ENCODE data around the gene PTPRO. TPM values are rescaled to one million over a fixed set of nuclear protein-coding genes. Genes with fewer than 3 reads are reported as not detected.

PTPRO gene
- total and polyA plus RNA-seq, 5 donors from 2014 or later, result 0.88 to 2.9 (median 1.6) TPM

DNA sequence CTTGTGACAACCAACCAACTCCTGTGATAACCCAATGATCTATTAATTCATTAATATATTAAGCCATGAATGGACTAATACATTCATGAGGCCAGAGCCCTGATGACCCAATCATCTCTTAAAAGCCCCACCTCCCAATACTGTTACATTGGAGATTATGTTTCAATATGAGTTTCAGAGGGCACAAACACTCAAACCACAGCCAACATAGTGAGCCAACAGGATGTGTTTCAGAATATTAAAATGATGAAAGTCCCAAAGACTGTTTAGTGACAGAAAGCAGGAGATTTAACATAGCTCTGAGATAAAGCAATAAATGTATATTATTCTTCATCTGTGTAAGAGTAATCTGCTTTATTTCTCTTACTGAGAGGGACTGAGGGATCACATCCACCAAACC is 71.7 kb downstream of the PTPRO start:
- Mint-ChIP-seq H3K36me3 (no peaks in the 10 kb centered on the region), H3K4me1 (no peaks in the 10 kb centered on the region), H3K4me3 (no peak overlapping the region), H3K9me3 (peaks cover 0 to 2% (median 0%) of the 10 kb centered on the region in 7 donors), H3K27me3 (peaks cover 4% of the 10 kb centered on the region), H3K27ac (no peak overlapping the region)
- H3K36me3 ChIP-seq (ENCODE audit: control insufficient read depth, insufficient read depth, low read length), result no peaks in the 10 kb centered on the region
- no peaks in the 10 kb centered on the region for H3K9me3 ChIP-seq (ENCODE audit: control insufficient read depth in 2 of 2, low read length in 2 of 2)
- no peak for ATAC-seq (ENCODE audit: low read depth in 2 of 2)
- no peak for DNase-seq
- no peak overlapping the region for H3K27ac ChIP-seq (ENCODE audit: insufficient read depth, low read length, poor library complexity, severe bottlenecking)
- H3K4me1 ChIP-seq (ENCODE audit: control insufficient read depth, insufficient read depth, low read length, poor library complexity, severe bottlenecking), result no peaks in the 10 kb centered on the region
- no peak overlapping the region for H3K4me3 ChIP-seq (ENCODE audit: low read depth, low read length)
- H3K27me3 ChIP-seq (ENCODE audit: control insufficient read depth, insufficient read depth, low read length), result no peaks in the 10 kb centered on the region

DNA sequence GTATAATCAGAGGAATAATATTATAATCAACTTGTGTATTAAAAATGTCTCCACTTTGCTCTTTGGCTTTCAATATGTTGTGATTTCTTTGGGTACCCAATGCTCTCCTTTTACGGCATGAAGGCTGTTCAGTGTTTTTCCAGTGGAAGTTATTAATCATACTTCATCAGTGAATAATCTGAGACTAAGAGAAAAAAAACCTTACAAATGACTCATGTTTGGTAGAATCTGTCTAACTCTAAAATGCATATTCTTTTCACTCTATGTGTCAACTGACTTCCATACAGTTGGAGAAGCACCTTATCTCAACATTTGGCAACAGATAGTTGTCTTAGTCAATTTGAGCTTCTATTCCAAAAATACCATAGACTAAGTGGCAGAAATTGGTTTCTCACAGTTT is 82.2 kb downstream of the PTPRO start:
- Mint-ChIP-seq H3K27me3 (no peaks in the 10 kb centered on the region), H3K4me1 (no peaks in the 10 kb centered on the region), H3K9me3 (peaks cover 0 to 3% (median 0%) of the 10 kb centered on the region in 7 donors), H3K27ac (no peak overlapping the region), H3K4me3 (no peak overlapping the region), H3K36me3 (no peaks in the 10 kb centered on the region)
- H3K27me3 ChIP-seq (ENCODE audit: control insufficient read depth, insufficient read depth, low read length), result peaks cover 2% of the 10 kb centered on the region
- H3K4me3 ChIP-seq (ENCODE audit: low read depth, low read length), result no peak overlapping the region
- no peak for DNase-seq
- no peaks in the 10 kb centered on the region for H3K4me1 ChIP-seq (ENCODE audit: control insufficient read depth, insufficient read depth, low read length, poor library complexity, severe bottlenecking)
- H3K36me3 ChIP-seq (ENCODE audit: control insufficient read depth, insufficient read depth, low read length), result no peaks in the 10 kb centered on the region
- no peak for ATAC-seq (ENCODE audit: low read depth in 2 of 2)
- no peaks in the 10 kb centered on the region for H3K9me3 ChIP-seq (ENCODE audit: control insufficient read depth in 2 of 2, low read length in 2 of 2)
- H3K27ac ChIP-seq (ENCODE audit: insufficient read depth, low read length, poor library complexity, severe bottlenecking), result no peak overlapping the region

DNA sequence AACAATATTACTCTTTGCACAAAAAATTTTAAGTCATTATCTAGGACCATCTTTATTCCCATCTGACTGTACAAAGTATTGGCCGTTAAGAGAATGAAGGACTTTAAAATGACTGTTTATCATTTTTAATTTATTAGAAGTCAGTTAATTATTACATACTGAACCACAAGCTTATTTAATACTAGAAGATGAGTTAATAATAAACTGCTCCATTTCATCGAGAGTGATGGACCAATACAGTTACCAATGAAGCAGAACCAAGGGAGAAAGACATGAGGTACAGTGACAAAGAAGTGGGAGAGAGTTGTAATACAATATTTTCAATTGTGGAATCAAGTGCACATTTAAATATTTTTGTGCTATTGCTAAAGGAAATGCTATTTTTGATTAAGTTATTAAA is 83.3 kb downstream of the PTPRO start:
- DNase-seq, result no peak
- H3K27me3 ChIP-seq (ENCODE audit: control insufficient read depth, insufficient read depth, low read length), result peaks cover 2% of the 10 kb centered on the region
- ATAC-seq (ENCODE audit: low read depth in 2 of 2), result no peak
- H3K4me3 ChIP-seq (ENCODE audit: low read depth, low read length), result no peak overlapping the region
- H3K9me3 Mint-ChIP-seq, result no peaks in the 10 kb centered on the region
- no peaks in the 10 kb centered on the region for H3K36me3 Mint-ChIP-seq
- no peak overlapping the region for H3K4me3 Mint-ChIP-seq
- no peaks in the 10 kb centered on the region for H3K4me1 ChIP-seq (ENCODE audit: control insufficient read depth, insufficient read depth, low read length, poor library complexity, severe bottlenecking)
- no peaks in the 10 kb centered on the region for H3K27me3 Mint-ChIP-seq
- H3K36me3 ChIP-seq (ENCODE audit: control insufficient read depth, insufficient read depth, low read length), result no peaks in the 10 kb centered on the region
- H3K27ac Mint-ChIP-seq, result no peak overlapping the region
- no peaks in the 10 kb centered on the region for H3K4me1 Mint-ChIP-seq
- no peaks in the 10 kb centered on the region for H3K9me3 ChIP-seq (ENCODE audit: control insufficient read depth in 2 of 2, low read length in 2 of 2)
- H3K27ac ChIP-seq (ENCODE audit: insufficient read depth, low read length, poor library complexity, severe bottlenecking), result no peak overlapping the region

DNA sequence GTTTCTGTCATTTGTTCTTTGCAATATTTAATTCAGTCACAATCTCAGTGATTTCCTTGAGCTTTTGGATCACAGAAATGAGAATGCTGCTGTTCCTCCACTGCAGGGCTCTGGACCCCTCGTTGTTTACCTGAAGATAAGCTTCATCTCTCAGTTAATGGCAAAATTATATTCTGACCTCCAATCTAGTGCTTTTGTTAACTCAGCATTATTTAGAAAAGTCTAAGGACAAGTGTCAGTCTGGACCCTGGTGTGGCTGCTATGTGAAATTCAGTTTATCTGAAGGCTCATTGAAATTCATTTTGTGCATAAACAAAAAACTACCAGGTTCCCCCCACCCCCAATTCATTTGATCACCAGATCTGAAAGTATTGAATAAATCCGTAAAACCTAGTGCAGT is 84.7 kb downstream of the PTPRO start:
- H3K4me1 Mint-ChIP-seq, result no peaks in the 10 kb centered on the region
- Histone ChIP-seq H3K27me3 (ENCODE audit: control insufficient read depth, insufficient read depth, low read length) (peaks cover 2% of the 10 kb centered on the region), H3K4me1 (ENCODE audit: control insufficient read depth, insufficient read depth, low read length, poor library complexity, severe bottlenecking) (no peaks in the 10 kb centered on the region), H3K27ac (ENCODE audit: insufficient read depth, low read length, poor library complexity, severe bottlenecking) (no peak overlapping the region), H3K9me3 (ENCODE audit: control insufficient read depth in 2 of 2, low read length in 2 of 2) (no peaks in the 10 kb centered on the region), H3K36me3 (ENCODE audit: control insufficient read depth, insufficient read depth, low read length) (no peaks in the 10 kb centered on the region), H3K4me3 (ENCODE audit: low read depth, low read length) (no peak overlapping the region)
- H3K36me3 Mint-ChIP-seq, result no peaks in the 10 kb centered on the region
- H3K27ac Mint-ChIP-seq, result no peak overlapping the region
- H3K9me3 Mint-ChIP-seq, result no peaks in the 10 kb centered on the region
- no peaks in the 10 kb centered on the region for H3K27me3 Mint-ChIP-seq
- DNase-seq (no peak), ATAC-seq (ENCODE audit: low read depth in 2 of 2) (no peak)
- H3K4me3 Mint-ChIP-seq, result no peak overlapping the region

DNA sequence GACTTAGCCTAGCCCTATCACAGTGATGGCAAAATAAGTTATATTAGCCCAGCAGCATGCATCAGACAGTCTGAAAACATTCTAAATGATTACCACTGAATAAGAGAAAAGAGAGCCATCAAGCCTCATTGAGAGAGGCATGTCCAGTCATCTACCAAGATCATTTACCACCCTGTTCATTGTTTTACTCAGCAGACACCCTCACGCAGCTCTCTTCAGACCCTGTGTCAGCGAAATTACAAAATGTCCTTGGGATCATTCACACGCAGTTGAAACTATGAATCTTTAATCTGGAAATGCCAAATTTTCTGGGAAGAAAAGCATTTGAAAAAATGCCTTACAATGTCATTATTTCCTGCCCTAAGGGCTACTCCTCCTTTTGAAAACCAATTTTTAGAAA is 89.5 kb downstream of the PTPRO start:
- no peaks in the 10 kb centered on the region for H3K9me3 Mint-ChIP-seq
- ATAC-seq (ENCODE audit: low read depth in 2 of 2) (no peak), DNase-seq (no peak)
- H3K27me3 Mint-ChIP-seq, result peaks cover 6% of the 10 kb centered on the region
- Histone ChIP-seq H3K27ac (ENCODE audit: insufficient read depth, low read length, poor library complexity, severe bottlenecking) (no peak overlapping the region), H3K9me3 (ENCODE audit: control insufficient read depth in 2 of 2, low read length in 2 of 2) (no peaks in the 10 kb centered on the region), H3K4me1 (ENCODE audit: control insufficient read depth, insufficient read depth, low read length, poor library complexity, severe bottlenecking) (no peaks in the 10 kb centered on the region), H3K4me3 (ENCODE audit: low read depth, low read length) (no peak overlapping the region), H3K27me3 (ENCODE audit: control insufficient read depth, insufficient read depth, low read length) (no peaks in the 10 kb centered on the region), H3K36me3 (ENCODE audit: control insufficient read depth, insufficient read depth, low read length) (no peaks in the 10 kb centered on the region)
- no peaks in the 10 kb centered on the region for H3K4me1 Mint-ChIP-seq
- no peak overlapping the region for H3K27ac Mint-ChIP-seq
- no peak overlapping the region for H3K4me3 Mint-ChIP-seq
- no peaks in the 10 kb centered on the region for H3K36me3 Mint-ChIP-seq

DNA sequence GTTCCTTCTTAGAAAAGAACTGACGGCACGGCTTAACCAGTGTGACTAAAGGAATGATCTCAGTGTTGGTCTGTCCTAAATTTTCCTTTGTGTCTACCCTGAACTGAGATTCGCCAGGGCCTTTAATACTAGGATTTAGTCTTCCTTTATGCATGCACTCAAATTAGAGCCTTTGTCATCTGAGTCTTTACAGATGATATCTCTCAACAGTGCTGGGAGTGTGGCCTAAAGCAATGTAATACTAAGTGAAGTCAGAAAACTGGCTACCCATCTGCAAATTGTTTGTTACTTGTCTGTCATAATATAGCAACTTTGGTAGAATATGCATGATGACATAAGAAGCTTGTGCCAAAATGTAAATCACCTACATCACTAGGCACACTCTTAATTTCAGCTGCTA is 95.4 kb downstream of the PTPRO start:
- Mint-ChIP-seq H3K27me3 (peaks cover 11% of the 10 kb centered on the region), H3K4me3 (no peak overlapping the region), H3K4me1 (no peaks in the 10 kb centered on the region), H3K36me3 (no peaks in the 10 kb centered on the region), H3K9me3 (peaks cover 0 to 2% (median 0%) of the 10 kb centered on the region in 7 donors), H3K27ac (no peak overlapping the region)
- H3K27me3 ChIP-seq (ENCODE audit: control insufficient read depth, insufficient read depth, low read length), result no peaks in the 10 kb centered on the region
- H3K27ac ChIP-seq (ENCODE audit: insufficient read depth, low read length, poor library complexity, severe bottlenecking), result no peak overlapping the region
- H3K36me3 ChIP-seq (ENCODE audit: control insufficient read depth, insufficient read depth, low read length), result no peaks in the 10 kb centered on the region
- ATAC-seq (ENCODE audit: low read depth in 2 of 2) (no peak), DNase-seq (no peak)
- no peak overlapping the region for H3K4me3 ChIP-seq (ENCODE audit: low read depth, low read length)
- no peaks in the 10 kb centered on the region for H3K4me1 ChIP-seq (ENCODE audit: control insufficient read depth, insufficient read depth, low read length, poor library complexity, severe bottlenecking)
- no peaks in the 10 kb centered on the region for H3K9me3 ChIP-seq (ENCODE audit: control insufficient read depth in 2 of 2, low read length in 2 of 2)

DNA sequence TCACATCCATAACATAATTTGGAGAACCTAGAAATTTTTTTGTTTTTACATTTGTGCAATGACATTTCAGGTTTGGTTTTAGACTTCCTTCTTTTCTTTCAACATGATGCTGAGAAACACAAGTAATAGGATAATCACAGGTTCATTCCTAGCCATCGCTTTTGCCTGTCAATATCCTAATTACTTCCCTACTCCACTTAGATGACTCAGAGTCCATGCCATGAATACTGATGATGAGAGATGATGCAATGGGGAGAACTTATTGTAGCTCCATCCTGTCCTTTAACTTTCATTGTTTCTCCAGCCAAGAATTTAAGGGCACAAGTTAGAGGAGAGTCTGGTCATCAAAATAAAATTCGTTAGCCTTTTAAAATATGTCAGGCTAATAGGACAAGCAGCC is 101.3 kb downstream of the PTPRO start:
- no peaks in the 10 kb centered on the region for H3K36me3 ChIP-seq (ENCODE audit: control insufficient read depth, insufficient read depth, low read length)
- no peaks in the 10 kb centered on the region for H3K27me3 ChIP-seq (ENCODE audit: control insufficient read depth, insufficient read depth, low read length)
- no peaks in the 10 kb centered on the region for H3K9me3 ChIP-seq (ENCODE audit: control insufficient read depth in 2 of 2, low read length in 2 of 2)
- H3K27ac Mint-ChIP-seq, result no peak overlapping the region
- H3K27me3 Mint-ChIP-seq, result peaks cover 5% of the 10 kb centered on the region
- no peak overlapping the region for H3K4me3 ChIP-seq (ENCODE audit: low read depth, low read length)
- no peak overlapping the region for H3K27ac ChIP-seq (ENCODE audit: insufficient read depth, low read length, poor library complexity, severe bottlenecking)
- H3K4me1 ChIP-seq (ENCODE audit: control insufficient read depth, insufficient read depth, low read length, poor library complexity, severe bottlenecking), result no peaks in the 10 kb centered on the region
- no peaks in the 10 kb centered on the region for H3K4me1 Mint-ChIP-seq
- DNase-seq (no peak), ATAC-seq (ENCODE audit: low read depth in 2 of 2) (no peak)
- H3K36me3 Mint-ChIP-seq, result no peaks in the 10 kb centered on the region
- peaks cover 0 to 2% (median 0%) of the 10 kb centered on the region in 7 donors for H3K9me3 Mint-ChIP-seq
- no peak overlapping the region for H3K4me3 Mint-ChIP-seq

DNA sequence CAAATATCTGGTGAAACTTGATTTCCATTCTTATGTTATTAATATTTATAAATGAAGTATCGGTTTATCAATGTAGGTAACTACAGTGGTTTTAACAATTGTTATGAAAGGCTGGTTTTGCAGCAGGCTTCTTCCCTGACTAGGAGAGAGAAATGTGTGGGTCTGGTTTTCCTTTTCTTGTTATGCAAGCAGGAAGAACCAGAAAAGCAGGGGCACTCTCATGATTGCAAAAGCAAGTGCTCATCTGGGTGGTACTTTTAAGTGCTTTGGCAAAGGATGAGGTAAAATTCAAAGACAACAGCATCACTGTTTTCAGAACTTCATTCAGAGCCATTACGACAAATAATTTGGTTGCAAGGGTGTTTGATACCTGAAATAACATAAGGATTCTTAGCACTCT is 105.6 kb downstream of the PTPRO start:
- H3K9me3 Mint-ChIP-seq, result peaks cover 0 to 8% (median 0%) of the 10 kb centered on the region in 7 donors
- DNase-seq (no peak), ATAC-seq (ENCODE audit: low read depth in 2 of 2) (no peak)

More for the DNA sequence above, 105.6 kb downstream of the PTPRO start:
- no peaks in the 10 kb centered on the region for H3K27me3 ChIP-seq (ENCODE audit: control insufficient read depth, insufficient read depth, low read length)
- H3K27ac ChIP-seq (ENCODE audit: insufficient read depth, low read length, poor library complexity, severe bottlenecking), result no peak overlapping the region
- no peaks in the 10 kb centered on the region for H3K36me3 ChIP-seq (ENCODE audit: control insufficient read depth, insufficient read depth, low read length)
- H3K4me3 ChIP-seq (ENCODE audit: low read depth, low read length), result no peak overlapping the region
- Mint-ChIP-seq H3K4me1 (no peaks in the 10 kb centered on the region), H3K36me3 (no peaks in the 10 kb centered on the region), H3K4me3 (no peak overlapping the region), H3K27me3 (peaks cover 8% of the 10 kb centered on the region), H3K27ac (no peak overlapping the region)
- H3K4me1 ChIP-seq (ENCODE audit: control insufficient read depth, insufficient read depth, low read length, poor library complexity, severe bottlenecking), result no peaks in the 10 kb centered on the region
- no peaks in the 10 kb centered on the region for H3K9me3 ChIP-seq (ENCODE audit: control insufficient read depth in 2 of 2, low read length in 2 of 2)

Measured in CD4-positive, CD25-positive, alpha-beta regulatory T cell (primary cell).